Activated CD8-positive, alpha-beta memory T cell treated with anti-CD3 and anti-CD28 coated beads for 36 hours (primary cell): Measurements from ENCODE around the gene SLC38A1. TPM values are rescaled to one million over a fixed set of nuclear protein-coding genes. Genes with fewer than 3 reads are reported as not detected.
"Not testable (repeated sequence)": the region's sequence is repeated elsewhere in the genome, so short reads cannot be mapped to it uniquely, and the experiment has no call there.

Source experiments
- CTCF ChIA-PET: fragments of 350-600 bp; sonication (Branson Sonifier 250); formaldehyde crosslinking; loops from one replicate; lab custom pipeline; 2021; ENCODE audit warnings: antibody characterized with exemption; lab: Charles Lee
- POLR2A ChIA-PET: fragments of 350-600 bp; sonication (Branson Sonifier 250); formaldehyde crosslinking; loops from one replicate; lab custom pipeline; 2021; ENCODE audit warnings: antibody characterized with exemption; lab: Charles Lee
- total RNA-seq, 2 experiments: library from RNA; stranded (reverse); gene quantifications; one replicate each; pipeline ENCODE4 v1.2.3, GENCODE V29; 2021

The SLC38A1 gene
- total RNA-seq, 2 experiments from 2014 or later = 248 to 250 TPM

- ChIA-PET POLR2A (interaction anchor here (0.9 to 1.3 kb wide), 7 partner anchors 36 to 947 kb away, joined by 3 to 7 read pairs (median 4); partner anchors contain the start of gene SCAF11), CTCF (interaction anchor here (1.0 to 1.8 kb wide), 2 partner anchors 49 to 52 kb away, joined by 3 to 6 read pairs; no protein-coding TSS in a partner anchor)
Measured at GRCh38 chr12:46266869-46267574, 1.8 kb downstream of the SLC38A1 start.

DNA sequence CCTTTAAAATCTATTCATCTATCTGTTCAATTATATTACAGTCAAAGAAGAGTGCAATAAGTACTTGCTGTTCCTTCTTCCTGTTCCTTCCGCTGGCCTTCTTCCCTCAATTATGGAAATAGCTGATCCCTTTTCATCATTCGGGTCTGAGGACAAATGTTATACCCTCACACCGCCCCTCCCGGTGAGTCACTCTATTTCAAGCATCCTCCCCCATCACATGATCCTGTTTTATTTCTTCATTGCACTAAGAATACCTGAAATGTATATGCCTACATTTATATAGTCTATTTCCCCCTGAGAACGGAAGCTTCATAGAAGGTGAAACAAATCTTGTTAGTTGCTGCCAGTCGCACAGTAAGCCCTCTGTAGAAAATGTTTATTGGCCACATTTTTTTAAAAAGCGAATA is 2.5 kb downstream of the SLC38A1 start:
- ChIA-PET CTCF (interaction anchor here (1.0 to 1.8 kb wide), 2 partner anchors 49 to 51 kb away, joined by 3 to 6 read pairs; no protein-coding TSS in a partner anchor), POLR2A (interaction anchor here (0.9 to 1.3 kb wide), 7 partner anchors 35 to 948 kb away, joined by 3 to 7 read pairs (median 4); partner anchors contain the start of gene SCAF11)

GRCh38 chr12:46265734-46266133 is 3.1 kb downstream of the SLC38A1 start:
- ChIA-PET CTCF (interaction anchor here (1.8 kb wide), 1 partner anchor 51 kb away, joined by 6 read pairs; no protein-coding TSS in a partner anchor), POLR2A (interaction anchor here (1.0 to 1.3 kb wide), 2 partner anchors 35 to 48 kb away, joined by 3 to 4 read pairs; no protein-coding TSS in a partner anchor)

DNA sequence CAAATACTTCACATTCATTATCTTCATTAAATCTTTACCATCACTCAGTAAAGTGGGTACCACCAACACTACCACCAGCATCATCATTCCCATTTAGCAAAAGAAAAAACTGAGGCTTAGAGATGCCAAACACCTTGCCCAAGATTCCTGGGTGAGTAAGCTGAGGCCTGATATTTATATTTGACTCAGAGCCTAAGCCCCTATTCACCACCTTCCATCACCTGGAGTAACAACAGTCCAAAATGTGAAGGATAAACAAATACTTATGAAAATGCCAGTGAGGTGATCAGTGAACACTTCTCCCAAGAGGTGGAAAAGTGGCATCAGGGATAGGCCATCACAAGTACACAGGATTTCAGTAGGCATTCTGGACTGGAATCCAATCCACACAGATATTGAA is 3.7 kb downstream of the SLC38A1 start:
- ChIA-PET POLR2A (no interaction called here), CTCF (no interaction called here)

DNA sequence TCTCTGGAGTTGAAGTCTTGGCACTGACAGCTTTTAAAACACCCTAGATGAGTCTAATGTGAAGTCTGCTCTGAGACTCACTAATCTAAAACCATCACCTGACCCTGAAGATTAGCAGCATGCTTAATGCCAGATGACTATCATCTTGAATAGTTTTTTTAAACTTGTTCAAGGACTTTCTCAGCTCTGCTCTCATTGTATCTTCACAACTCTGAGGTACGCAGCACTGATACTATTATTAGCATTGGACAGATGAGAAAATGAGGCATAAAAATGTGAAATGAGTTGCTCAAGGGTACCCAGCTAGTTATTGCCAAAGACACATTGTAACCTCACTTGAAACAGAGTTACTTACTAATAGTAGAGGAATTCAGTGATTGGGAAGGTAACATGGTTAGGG is 4.8 kb downstream of the SLC38A1 start:
- POLR2A ChIA-PET = interaction anchor here (0.6 to 1.9 kb wide), 2 partner anchors 49 to 137 kb away, joined by 5 to 8 read pairs; no protein-coding TSS in a partner anchor
- CTCF ChIA-PET = interaction anchor here (1.7 kb wide), 1 partner anchor 49 kb away, joined by 4 read pairs; no protein-coding TSS in a partner anchor

DNA sequence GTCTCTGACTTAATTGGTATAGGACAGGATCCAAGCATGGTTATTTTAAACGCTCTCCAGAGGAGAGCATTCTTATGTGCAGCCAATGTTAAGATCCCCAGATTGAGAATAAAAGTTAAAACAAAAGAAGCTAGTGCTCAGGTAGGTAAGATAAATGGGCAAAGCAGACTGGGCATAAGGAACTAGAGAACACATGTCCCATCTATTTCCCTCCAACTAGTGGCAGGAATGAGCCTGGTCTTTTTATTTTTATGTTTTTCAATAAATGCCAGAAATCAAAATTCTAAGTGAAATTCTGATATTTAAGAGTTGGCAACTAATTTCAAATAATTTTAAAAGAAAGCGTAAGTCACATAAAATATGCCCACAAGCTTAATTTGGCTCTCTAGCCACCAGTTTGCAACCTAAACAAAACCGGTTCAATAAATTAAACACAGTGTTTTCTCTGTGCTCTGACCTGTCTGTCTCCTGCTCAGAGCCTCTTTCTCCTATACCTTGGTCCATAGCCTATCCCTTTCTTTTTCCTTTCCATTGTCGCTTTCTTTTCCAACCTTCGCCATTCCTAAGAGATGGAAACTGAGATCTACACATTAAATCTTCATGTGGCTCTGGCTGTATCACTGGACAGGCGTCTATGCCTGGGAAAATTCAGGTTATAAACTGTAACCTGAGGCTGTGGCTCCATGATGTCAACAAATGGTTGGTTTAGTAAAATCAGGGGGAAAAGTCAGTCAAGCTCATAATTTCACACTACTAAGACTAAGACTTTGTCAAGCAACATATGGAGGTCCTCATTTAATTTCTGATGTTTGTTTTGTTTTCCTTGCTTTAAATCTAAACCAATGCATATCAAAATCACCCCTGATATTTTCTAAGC is 5.5 kb downstream of the SLC38A1 start:
- CTCF ChIA-PET = interaction anchor here (0.9 to 1.7 kb wide), 2 partner anchors 10 to 48 kb away, joined by 3 to 4 read pairs; no protein-coding TSS in a partner anchor
- POLR2A ChIA-PET = interaction anchor here (1.9 kb wide), 1 partner anchor 49 kb away, joined by 8 read pairs; no protein-coding TSS in a partner anchor

DNA sequence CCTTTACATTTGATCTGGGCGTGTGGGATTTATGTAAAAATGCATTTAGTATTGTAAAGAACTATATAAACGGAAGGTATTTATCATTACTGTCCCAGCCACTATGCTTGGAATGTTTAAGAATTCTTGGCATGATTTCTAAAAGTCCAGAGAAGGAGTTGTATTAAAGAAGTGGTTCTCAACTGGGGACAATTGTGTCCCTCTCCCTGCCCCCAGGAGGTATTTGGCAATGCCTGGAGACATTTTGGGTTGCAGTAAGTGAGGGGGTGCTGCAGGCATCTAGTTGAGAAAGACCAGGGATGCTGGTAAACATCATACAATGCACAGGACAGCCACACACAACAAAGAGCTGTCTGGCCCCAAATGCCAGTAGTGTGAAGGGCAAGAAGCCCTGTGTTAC is 7.2 kb downstream of the SLC38A1 start:
- CTCF ChIA-PET = no interaction called here
- POLR2A ChIA-PET = no interaction called here

- ChIA-PET CTCF (no interaction called here), POLR2A (no interaction called here)
Measured at GRCh38 chr12:46260913-46261476, 7.8 kb downstream of the SLC38A1 start.

- ChIA-PET POLR2A (interaction anchor here (1.1 kb wide), 1 partner anchor 8 kb away, joined by 4 read pairs; the partner anchor contains the start of gene SLC38A1), CTCF (no interaction called here)
Measured at GRCh38 chr12:46260124-46260912, 8.5 kb downstream of the SLC38A1 start.

DNA sequence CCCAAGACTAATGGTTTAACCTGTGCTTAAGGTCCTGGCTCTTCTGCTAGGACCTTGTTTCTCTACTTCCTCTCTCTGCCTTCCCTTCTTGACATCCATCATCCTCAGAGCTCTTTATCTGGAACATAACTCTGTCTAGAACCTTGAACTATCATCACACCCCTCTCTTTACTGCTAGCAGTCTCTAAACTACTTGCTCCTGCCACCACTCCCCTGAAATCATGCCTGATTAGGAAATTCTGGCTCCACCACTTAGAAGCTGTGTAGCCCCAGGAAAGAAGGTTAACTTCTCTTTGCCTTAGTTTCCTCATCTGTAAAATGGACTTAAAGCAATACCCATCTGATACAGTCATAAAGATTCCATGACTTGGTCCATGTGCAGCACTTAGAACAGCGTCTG is 9.1 kb downstream of the SLC38A1 start:
- POLR2A ChIA-PET = interaction anchor here (1.1 kb wide), 1 partner anchor 9 kb away, joined by 4 read pairs; the partner anchor contains the start of gene SLC38A1

GRCh38 chr12:46259071-46259470 is 9.8 kb downstream of the SLC38A1 start:
- CTCF ChIA-PET = no interaction called here
- POLR2A ChIA-PET = interaction anchor here (1.1 kb wide), 1 partner anchor 10 kb away, joined by 4 read pairs; the partner anchor contains the start of gene SLC38A1

More for the DNA sequence above, 9.1 kb downstream of the SLC38A1 start:
- CTCF ChIA-PET = no interaction called here

GRCh38 chr12:46258129-46258528 is 10.7 kb downstream of the SLC38A1 start:
- POLR2A ChIA-PET = no interaction called here
- CTCF ChIA-PET = no interaction called here

DNA sequence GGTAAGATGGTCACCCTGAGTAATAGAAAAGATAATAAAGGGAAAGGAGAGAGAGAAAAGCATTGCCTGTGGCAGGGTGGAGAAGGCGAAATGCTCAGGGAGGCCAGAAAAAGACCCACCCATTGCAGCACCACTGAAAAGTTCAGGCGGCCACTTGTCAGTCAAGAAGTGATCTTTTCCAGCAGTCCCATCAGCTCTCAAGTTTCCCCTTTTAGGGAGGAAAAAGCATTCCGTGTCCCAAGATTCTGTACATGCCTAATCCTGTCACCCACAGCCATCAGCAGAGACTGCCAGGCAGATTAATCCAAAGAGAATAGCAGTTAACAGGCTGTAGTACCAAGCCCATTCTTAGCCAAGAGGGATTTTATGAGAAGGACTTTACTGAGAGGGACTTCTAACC is 11.9 kb downstream of the SLC38A1 start:
- CTCF ChIA-PET = no interaction called here
- POLR2A ChIA-PET = no interaction called here

DNA sequence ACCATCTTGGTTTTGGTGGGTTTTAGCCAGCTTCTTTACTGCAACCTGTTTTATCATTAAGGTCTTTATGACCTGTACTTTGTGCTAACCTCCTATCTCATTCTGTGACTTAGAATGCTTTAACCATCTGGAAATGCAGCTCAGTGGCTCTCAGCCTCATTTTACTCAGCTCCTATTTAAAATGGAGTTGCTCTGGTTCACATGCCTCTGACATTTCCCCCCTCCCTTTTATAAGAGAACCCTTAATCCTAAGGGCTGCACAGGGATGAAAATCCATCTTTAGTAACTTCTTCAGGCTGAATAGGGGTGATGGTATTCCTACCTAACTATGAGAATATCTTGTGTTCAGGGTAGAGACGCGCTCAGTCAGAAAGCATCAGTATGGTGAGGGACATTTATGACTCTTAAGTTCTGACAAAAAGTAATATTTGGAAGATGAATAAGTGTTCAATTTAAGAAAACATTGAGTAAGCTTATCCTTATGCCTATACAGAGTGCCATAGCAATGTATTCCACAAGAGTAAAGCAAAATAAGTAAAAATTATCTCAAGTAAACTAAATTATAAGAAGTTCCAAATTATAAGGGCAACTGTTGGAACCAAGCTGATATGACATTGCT is 15.2 kb downstream of the SLC38A1 start:
- CTCF ChIA-PET = no interaction called here

GRCh38 chr12:46251994-46252393 is 16.8 kb downstream of the SLC38A1 start:
- CTCF ChIA-PET = not testable (repeated sequence)

More for the DNA sequence above, 15.2 kb downstream of the SLC38A1 start:
- POLR2A ChIA-PET = no interaction called here

DNA sequence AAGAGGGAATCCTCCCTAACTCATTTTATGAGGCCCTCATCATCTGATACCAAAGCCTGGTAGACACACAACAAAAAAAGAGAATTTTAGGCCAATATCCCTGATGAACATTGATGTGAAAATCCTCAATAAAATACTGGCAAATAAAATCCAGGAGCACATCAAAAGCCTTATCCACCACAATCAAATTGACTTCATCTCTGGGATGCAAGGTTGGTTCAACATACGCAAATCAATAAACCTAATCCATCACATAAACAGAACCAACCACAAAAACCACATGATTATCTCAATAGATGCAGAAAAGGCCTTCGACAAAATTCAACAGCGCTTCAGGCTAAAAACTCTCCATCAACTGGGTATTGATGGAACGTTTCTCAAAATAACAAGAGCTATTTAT is 18.9 kb downstream of the SLC38A1 start:
- POLR2A ChIA-PET, CTCF ChIA-PET: not testable (repeated sequence)

More at GRCh38 chr12:46251994-46252393, 16.8 kb downstream of the SLC38A1 start:
- POLR2A ChIA-PET = not testable (repeated sequence)

- CTCF ChIA-PET = interaction anchor here (0.6 to 1.0 kb wide), 2 partner anchors 12 to 388 kb away, joined by 3 read pairs; no protein-coding TSS in a partner anchor
- POLR2A ChIA-PET = no interaction called here
Measured at GRCh38 chr12:46246021-46246700, 22.7 kb downstream of the SLC38A1 start.
